ENCODE measurements around the gene RHOC.

GRCh38 chr1:112692681-112693080 is 14.2 kb downstream of the RHOC start:
- TF ChIP-seq CTCF (IDR thresholded peaks at IDR 0.05; ENCODE audit: insufficient read depth, low read length, poor library complexity, severe bottlenecking) (no peak), EZH2phosphoT487 (conservative IDR thresholded peaks at IDR 0.05; ENCODE audit: low read length) (no peak)

Data from SU-DHL-6 (cell line).